Activated T-cell treated with anti-CD3 and anti-CD28 coated beads for 1 hour (primary cell): ENCODE results near the gene TOLLIP.
A peak's percentile ranks its signal among the peaks of the same experiment; 100 is the strongest.
"Not testable (repeated sequence)": the region's sequence is repeated elsewhere in the genome, so short reads cannot be mapped to it uniquely, and the experiment has no call there.

Source experiments
- DNase-seq: peaks from one replicate; pipeline ENCODE4 v3.0.0-alpha.2; 2020; ENCODE audit warnings: low read depth

Gene TOLLIP

GRCh38 chr11:1343391-1344055 is 34.1 kb upstream of the TOLLIP start:
- DNase-seq: no peak

DNA sequence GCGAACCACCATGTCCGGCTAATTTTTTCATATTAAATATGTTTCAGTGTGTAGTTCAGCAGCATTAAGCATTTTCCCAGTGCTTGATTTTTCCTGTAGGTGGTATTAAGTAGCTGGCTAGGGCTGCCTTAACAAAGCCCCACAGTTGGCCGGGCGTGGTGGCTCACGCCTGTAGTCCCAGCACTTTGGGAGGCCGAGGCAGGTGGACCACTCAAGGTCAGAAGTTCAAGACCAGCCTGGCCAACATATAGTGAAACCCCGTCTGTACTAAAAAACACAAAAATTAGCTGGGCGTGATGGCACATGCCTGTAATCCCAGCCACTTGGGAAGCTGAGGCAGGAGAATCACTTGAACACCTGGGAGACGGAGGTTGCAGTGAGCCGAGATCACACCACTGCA is 33.5 kb upstream of the TOLLIP start:
- DNase-seq: no peak

- no peak for DNase-seq
These were observed 32.6 kb upstream of the TOLLIP start for GRCh38 chr11:1341928-1342524.

- DNase-seq: not testable (repeated sequence)
These were observed 31.8 kb upstream of the TOLLIP start for GRCh38 chr11:1341226-1341625.

GRCh38 chr11:1340111-1340510 is 30.7 kb upstream of the TOLLIP start:
- no peak for DNase-seq

GRCh38 chr11:1339066-1339675 is 29.7 kb upstream of the TOLLIP start:
- DNase-seq: no peak

GRCh38 chr11:1338201-1339065 is 29.0 kb upstream of the TOLLIP start:
- no peak for DNase-seq

DNA sequence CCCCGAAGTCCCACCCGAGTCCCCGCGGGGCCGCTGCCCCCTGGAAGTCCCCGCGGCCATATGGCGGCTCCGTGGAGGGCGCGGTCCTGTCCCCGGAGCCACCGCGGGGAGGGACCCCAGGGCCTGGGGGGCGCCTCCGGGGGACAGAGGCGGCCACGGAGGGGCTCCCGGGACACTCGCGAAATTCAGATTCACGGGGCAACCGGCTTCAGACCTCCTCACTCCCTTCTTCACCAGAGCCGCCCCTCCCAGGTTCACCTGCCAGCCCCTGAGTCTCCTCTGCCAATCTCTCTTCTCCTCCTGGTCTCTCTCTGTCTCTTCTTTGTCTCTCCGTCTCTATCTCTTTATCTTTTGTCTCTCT is 28.2 kb upstream of the TOLLIP start:
- no peak for DNase-seq

GRCh38 chr11:1336836-1337646 is 27.6 kb upstream of the TOLLIP start:
- peak; percentile 39 for DNase-seq

GRCh38 chr11:1335811-1336761 is 26.7 kb upstream of the TOLLIP start:
- peak; percentile 46 for DNase-seq

- no peak for DNase-seq
These were observed 25.9 kb upstream of the TOLLIP start for GRCh38 chr11:1335264-1335810.

DNA sequence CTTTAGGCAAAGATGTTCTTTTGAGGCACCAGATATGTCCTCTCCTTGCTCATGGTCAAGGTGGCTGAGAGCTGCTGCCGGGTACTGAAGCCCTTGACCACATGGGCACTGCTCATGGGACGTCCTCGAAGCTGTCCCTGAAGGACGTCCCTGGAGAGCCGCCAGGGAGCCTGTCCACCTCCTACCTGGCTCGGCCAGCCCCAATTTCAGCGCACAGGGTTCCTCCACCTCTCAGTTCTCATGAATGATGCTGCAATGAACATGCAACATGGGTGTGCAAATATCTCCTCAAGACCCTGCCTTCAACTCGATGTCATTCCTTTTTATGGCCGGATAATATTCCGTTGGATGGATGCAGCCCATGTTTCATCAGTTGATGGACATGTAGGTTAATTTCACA is 24.4 kb upstream of the TOLLIP start:
- no peak for DNase-seq

DNA sequence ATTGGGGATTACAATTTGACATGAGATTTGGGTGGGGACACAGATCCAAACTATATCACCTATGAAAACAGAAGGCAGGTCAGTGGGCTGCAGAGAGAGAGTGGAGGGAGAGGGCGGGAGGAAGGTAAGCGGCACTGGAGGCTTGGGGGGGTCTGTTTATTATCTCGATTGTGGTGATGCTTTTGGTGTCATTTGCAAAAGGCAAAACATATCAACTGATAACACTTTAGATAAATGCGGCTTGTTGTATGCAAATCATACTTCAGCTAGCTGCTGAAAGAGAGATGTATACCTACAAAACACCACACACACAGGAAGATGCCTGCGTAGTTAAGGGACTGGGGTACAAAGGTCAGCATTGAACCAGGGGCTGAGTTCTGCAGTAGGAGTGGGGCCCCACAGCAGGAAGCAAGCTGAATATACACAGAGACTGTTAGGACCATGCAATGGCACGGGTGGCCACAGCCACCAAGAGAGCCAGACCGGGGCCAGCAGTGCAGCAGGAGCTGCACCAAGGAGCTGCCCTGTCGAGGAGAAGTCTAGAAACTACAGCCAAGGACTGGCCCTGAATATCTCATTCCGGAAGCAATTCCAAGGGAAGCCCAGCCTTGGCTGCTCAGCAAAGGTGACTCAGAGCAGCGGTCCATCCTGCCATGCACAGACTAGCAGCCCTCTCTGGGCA is 23.8 kb upstream of the TOLLIP start:
- DNase-seq: no peak

DNA sequence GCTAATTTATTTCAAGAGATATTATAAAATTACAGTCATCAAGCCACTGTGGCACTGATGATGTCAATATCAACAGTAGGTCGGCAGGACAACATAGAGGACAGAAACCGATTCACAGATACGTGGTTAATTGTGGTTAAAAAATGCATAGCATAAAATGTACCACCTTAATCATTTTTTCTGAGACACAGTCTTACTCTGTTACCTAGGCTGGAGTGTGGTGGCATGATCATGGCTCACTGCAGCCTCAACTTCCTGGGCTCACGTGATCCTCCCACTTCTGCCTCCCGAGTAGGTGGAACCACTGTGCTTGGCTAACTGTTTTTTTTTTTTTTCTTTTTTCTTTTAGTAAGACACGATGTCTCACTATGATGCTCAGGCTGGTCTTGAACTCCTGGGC is 21.0 kb upstream of the TOLLIP start:
- no peak for DNase-seq

- DNase-seq: no peak
These were observed 17.6 kb upstream of the TOLLIP start for GRCh38 chr11:1327064-1327460.

DNA sequence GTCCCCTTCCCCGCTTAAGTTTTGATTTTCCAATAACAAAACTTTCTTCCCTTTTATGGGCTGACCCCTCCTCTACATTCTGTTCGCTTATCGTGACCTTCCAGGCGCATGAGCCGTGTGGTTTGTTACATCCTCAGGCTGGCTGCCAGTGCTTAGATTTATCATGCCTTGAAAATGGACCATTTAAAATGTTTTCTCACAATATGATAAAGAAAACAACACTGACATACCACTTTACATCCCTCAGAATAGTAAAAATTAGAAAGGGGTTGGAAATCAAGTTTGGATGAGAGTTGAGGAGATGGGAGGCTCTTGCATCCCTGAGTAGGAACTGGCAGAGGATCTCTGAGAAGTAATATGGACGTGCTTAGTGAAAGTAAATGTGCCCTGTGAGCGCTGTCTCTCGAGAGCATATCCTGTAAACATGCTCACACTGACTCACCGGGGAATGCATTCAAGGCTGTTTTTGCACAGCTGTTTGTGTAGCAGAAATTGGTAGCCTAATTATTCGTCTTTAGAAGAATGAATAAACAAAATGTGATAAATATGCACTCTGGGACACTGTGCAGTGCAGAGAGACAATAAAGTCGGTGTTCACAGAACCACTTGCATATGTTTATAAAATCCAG is 17.1 kb upstream of the TOLLIP start:
- no peak for DNase-seq

DNA sequence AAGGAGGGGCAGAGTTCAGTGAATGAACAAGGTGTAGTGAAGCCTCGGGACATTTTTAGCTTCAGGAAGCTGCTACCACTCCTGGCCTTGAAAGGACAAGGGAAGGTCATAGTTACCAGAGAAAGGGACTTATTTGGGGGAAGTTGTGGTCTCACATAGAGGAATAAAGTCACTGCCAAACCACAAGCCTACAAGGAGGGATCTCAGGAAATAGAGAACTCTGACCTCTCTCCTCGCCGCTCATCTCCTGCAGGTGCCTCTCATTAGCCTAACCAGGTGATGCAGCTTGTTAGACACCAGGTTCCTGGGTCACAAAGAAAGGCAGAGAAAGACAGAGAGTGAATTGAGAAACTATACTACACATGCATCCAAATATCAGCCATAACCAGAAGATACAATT is 14.3 kb upstream of the TOLLIP start:
- DNase-seq: no peak

DNA sequence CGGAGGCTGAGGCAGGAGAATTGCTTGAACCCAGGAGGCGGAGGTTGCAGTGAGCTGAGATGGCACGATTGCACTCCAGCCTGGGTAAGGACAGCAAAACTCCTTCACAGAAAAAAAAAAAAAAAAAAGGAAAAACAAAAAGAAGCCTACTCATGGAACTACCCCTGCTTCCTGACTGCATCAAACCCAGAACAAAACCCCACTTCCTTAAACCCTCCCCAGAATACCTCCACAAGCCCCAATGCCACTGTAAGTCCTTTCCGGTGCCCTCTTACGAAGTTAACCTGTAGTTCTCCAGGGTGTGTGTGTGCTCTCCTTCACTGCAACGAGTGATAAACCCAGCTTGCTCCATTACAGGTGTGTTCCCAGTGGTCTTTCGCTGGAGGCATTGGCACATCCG is 8.6 kb upstream of the TOLLIP start:
- no peak for DNase-seq

DNA sequence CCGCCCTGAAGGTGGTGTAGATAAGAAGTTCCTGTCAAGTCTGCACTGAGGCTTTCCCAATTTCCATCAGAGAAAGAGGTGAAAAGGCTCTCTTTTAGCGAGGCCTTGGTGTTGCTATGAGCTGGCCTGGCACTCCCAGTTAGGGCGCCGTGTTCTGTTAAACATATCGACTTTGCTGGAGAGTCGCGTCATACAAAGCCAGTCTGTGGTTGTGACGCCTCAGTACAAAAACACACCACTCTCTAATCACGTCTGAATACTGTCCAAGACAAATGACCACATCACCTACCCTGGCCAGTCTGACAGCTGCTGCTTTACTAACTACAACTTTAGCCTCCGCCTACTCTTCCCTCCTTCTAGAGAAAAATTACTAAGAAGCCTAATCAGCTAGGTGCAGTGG is 8.0 kb upstream of the TOLLIP start:
- DNase-seq: no peak
